Renal pelvis (tissue), 4 donors: ENCODE measurements around the gene TTC3. TPM values are rescaled to one million over a fixed set of nuclear protein-coding genes. Genes with fewer than 3 reads are reported as not detected.
"Not testable (repeated sequence)": the region's sequence is repeated elsewhere in the genome, so short reads cannot be mapped to it uniquely, and the experiment has no call there.

Experiments used
- DNase-seq: peaks from one replicate; pipeline ENCODE4 v3.0.0-alpha.2; 2013
- polyA plus RNA-seq, 3 donors: library from polyadenylated mRNA; unstranded; fragments of 120-200 nt; gene quantifications; one replicate each; pipeline ENCODE4 v1.2.1, GENCODE V29; 2013; ENCODE audit not compliant: insufficient read length in 3 of 3

Gene TTC3
- polyA plus RNA-seq, 3 donors = 162 to 185 (median 167) TPM

- no peak for DNase-seq
These were observed 9.9 kb downstream of the TTC3 start for GRCh38 chr21:37082856-37083528.

- no peak for DNase-seq
These were observed 12.7 kb downstream of the TTC3 start for GRCh38 chr21:37085726-37086125.

- no peak for DNase-seq
These were observed 14.1 kb downstream of the TTC3 start for GRCh38 chr21:37087188-37087587.

- DNase-seq = no peak
These were observed 15.2 kb downstream of the TTC3 start for GRCh38 chr21:37088186-37088735.

GRCh38 chr21:37093977-37094376, 20.9 kb downstream of the TTC3 start:
- DNase-seq = no peak

GRCh38 chr21:37095821-37096220, 22.8 kb downstream of the TTC3 start:
- no peak for DNase-seq

GRCh38 chr21:37098751-37099150, 25.7 kb downstream of the TTC3 start:
- no peak for DNase-seq

- no peak for DNase-seq
These were observed 27.3 kb downstream of the TTC3 start for GRCh38 chr21:37100316-37100715.

- no peak for DNase-seq
These were observed 28.3 kb downstream of the TTC3 start for GRCh38 chr21:37101384-37101783.

GRCh38 chr21:37102746-37103145, 29.7 kb downstream of the TTC3 start:
- DNase-seq = not testable (repeated sequence)

GRCh38 chr21:37106998-37107397, 33.9 kb downstream of the TTC3 start:
- no peak for DNase-seq

- DNase-seq = not testable (repeated sequence)
These were observed 38.0 kb downstream of the TTC3 start for GRCh38 chr21:37111029-37111428.

GRCh38 chr21:37114301-37114700, 41.2 kb downstream of the TTC3 start:
- DNase-seq = not testable (repeated sequence)

GRCh38 chr21:37116459-37116858, 43.4 kb downstream of the TTC3 start:
- not testable (repeated sequence) for DNase-seq

GRCh38 chr21:37117204-37117603, 44.1 kb downstream of the TTC3 start:
- DNase-seq = no peak

GRCh38 chr21:37118187-37118826, 45.3 kb downstream of the TTC3 start:
- DNase-seq = no peak

GRCh38 chr21:37119421-37120218, 46.6 kb downstream of the TTC3 start:
- DNase-seq = no peak

- DNase-seq = no peak
These were observed 55.0 kb downstream of the TTC3 start for GRCh38 chr21:37128076-37128475.

- no peak for DNase-seq
These were observed 57.9 kb downstream of the TTC3 start for GRCh38 chr21:37130971-37131370.

- DNase-seq = no peak
These were observed 63.2 kb downstream of the TTC3 start for GRCh38 chr21:37136261-37136660.

- DNase-seq = no peak
These were observed 63.7 kb downstream of the TTC3 start for GRCh38 chr21:37136744-37137143.

GRCh38 chr21:37139154-37139553, 66.1 kb downstream of the TTC3 start:
- DNase-seq = no peak

GRCh38 chr21:37139902-37140301, 66.8 kb downstream of the TTC3 start:
- no peak for DNase-seq
